NCI-H1417 (cell line): ENCODE measurements around the gene DARS1.

Source experiments
- DNase-seq, 3 experiments: peaks; one replicate each; lab custom pipeline; 2025; lab: John Stamatoyannopoulos, UW

DARS1 gene

DNA sequence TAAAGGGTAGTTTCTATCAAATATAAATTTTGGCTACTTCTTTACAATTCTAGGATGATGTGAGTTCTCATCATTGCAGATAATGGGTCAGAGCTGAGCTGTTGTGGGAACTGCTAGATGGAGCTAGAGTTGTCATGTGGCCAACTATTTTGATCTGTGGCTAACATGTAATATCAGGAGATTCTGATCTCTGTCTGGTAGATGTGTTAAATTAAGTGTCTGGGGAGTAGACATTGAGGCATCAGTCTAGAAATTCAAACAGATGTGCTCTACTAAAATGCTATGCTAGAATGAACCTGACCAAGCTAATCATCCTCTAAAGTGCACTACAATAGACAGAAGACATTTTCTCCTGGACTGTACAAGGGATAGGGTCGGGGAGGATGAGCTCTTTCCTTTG is 30.3 kb upstream of the DARS1 start:
- no peak for DNase-seq

DNA sequence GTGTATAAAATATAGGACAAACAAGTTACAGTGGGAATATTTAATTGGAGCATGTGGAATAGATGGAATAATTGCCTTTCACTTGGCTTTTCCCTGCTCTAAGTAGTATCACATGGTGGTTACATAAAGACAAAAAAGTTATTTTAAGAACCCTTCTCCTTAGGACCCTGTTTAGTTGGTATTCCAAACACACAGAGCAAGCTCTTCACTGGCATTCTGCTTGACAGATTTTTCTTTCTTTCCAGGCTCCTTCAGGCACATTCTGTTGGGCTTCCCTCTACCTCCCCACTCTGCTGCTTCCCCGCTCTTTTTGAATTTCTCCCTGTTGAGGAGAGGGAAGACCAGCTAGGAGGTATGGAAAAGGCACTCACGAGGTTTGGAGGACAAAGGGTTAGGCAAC is 29.0 kb upstream of the DARS1 start:
- no peak for DNase-seq

DNA sequence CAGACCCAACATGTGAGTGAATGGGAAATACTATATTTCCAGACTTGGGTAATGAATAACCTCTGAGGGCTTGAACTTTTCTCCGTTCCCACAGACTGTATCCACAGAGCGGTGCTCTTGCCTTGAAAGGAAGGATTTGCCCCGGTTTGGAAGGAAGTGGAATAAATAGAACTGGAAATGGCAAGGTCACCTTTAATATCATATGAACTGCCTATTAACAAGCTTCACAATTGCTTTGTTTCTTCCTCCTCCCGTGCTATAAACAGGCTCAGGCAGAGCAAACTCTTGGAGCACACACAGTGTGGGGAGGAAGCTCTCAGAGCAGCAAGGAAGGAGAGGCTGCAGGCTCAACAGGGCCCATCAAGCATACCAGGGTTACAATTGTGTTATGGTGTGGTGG is 28.5 kb upstream of the DARS1 start:
- no peak for DNase-seq

- no peak for DNase-seq
Measured at GRCh38 chr2:136013136-136013685, 27.8 kb upstream of the DARS1 start.

DNA sequence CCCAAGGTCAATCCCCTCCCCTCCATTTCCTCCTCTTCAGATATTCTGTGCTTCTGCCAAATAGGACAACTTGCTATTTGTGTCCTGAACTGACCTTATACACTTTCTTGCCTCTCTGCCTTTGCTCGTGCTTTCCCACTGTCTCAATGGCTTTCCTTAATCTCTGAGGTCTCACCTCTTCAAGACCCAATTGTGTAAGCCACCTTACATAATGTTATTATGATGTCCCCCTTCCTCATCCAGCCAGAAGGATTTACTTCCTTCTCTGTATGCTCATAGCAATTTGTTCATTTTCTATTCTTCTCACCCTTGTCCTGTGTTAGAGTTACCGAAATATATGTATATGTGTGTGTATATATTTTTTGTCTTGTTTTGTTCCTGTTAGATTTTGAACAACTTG is 26.9 kb upstream of the DARS1 start:
- no peak for DNase-seq

- DNase-seq: no peak
Measured at GRCh38 chr2:136010126-136010525, 24.7 kb upstream of the DARS1 start.

GRCh38 chr2:136008205-136008865 is 22.9 kb upstream of the DARS1 start:
- DNase-seq: no peak

- no peak for DNase-seq
Measured at GRCh38 chr2:136006658-136007057, 21.2 kb upstream of the DARS1 start.

DNA sequence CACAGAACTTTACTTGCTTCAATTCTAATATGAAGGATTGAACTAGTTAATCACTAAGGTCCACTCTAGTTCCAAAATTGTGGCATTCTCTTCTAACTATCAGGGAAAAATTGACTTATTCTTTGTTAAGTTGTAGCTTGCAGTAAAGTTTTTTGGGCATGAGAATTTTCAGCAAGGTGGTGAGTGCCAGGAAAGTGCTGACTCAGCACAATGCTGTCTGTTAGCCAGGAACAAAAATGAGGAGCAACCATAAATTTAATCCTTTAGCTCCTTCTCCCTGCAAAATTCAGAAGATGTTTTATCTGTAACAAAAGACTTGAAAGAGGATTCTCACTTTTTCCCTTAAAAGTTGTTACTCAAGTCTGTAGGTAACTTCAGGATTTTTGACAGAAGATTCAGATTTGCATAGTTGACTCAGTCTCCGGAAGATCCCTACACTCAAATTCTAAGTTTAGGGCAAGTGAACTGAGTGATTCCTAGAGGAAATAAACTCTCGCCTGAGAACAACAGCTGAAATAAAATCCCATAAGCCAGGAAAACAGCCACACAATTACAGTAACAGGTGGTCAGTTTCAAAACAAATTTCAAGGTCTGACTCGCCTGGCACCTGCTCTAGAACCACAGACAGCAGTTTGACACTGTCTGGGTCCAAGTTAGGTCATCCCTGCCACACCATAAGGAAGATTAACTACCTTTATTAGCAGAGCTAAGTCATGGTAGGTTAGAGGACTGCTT is 20.2 kb upstream of the DARS1 start:
- peak in 2 of 3 experiments; percentile 9 to 31 for DNase-seq

DNA sequence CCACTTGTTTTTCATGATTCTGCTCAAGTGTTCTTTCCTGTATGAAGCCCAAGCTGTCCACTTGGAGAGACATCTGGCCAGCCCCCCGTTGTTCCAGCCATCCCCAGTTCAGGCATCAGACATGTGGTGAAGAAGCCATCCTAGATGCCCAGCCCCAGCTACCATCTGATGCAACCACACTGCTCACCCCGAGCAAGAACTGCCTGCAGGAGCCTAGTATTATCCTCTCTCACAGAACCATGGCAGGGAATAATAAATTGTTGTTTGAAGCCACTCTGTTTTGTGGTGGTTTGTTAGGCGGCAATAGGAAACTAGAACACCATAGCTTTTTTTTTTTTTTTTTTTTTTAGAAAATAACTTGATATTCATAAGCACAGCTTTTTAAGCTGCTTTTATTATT is 19.5 kb upstream of the DARS1 start:
- no peak for DNase-seq

DNA sequence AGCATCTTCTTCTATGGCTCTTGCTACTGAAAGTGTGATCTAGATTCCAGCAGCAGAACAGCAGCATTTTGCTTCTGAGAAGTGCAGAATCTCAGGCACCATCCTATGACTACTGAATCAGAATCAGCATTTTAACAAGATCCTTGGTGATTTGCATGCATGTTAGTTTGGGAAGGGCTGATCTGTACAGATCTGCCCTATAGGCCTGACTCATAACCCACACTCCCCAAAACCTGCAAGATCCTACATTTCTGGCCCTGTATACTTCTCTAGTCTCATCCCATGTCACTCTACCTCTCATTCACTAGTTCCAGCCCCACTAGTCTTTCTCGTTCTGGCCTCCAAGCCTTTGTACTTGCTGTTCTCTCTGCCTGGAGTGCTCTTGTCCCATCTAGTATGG is 15.7 kb upstream of the DARS1 start:
- no peak for DNase-seq

DNA sequence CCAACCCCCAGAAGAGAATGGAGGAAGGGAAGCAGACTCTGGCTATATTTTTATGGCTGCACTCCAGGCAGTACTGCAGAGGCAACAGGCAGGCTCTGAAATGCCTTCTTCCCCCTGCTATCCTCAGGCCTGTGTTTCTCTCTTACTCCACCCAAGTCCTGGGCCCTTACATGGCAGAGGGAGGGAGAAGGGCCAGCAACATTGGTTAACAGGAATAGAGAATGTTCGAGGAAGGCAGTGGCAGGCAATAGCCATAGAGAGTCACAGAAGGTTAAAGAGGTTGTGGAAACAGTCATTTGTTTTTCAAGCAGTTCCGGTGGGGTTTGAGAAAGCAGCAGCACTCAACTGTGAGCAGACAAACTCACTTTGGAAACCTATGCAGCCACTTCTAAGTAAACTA is 15.1 kb upstream of the DARS1 start:
- DNase-seq: no peak

DNA sequence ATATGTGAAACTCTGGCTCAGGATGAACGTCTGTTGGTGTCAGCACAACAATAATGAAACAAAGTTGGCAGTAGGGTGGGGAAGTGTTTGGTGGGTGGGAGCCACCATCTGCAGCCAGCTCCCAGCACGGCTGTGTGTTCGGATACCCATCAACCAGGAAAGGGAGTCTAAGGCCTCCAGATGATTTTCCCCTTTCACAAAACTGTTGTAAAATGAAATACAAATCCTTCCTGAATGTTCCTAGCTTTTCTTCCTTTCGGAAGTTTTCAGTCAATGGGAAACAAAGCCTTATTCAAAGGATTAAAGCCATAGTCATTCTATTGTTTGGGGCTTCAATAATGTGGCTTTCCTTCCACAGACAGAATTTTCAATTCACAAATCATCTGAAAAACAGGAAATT is 14.5 kb upstream of the DARS1 start:
- no peak for DNase-seq

DNA sequence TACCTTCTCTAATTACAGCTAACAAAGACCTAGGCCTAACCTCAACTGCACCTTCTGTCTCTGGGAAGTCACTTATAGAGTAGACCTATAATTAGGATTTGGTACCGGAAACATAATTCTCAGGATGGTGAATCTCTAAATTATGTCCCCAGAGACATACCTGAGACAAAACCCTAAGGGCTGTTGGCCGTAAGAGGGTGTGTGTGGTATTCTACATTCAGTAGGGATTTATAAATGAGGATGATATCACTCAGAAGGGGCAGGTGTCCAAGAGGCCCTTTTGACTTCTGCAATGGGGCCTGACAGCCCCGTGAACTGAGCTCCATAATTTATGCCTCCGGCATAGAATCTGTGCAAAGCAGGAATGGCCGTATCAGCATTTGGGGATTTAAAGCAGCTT is 13.5 kb upstream of the DARS1 start:
- peak in 1 of 3 experiments; percentile 7 for DNase-seq

DNA sequence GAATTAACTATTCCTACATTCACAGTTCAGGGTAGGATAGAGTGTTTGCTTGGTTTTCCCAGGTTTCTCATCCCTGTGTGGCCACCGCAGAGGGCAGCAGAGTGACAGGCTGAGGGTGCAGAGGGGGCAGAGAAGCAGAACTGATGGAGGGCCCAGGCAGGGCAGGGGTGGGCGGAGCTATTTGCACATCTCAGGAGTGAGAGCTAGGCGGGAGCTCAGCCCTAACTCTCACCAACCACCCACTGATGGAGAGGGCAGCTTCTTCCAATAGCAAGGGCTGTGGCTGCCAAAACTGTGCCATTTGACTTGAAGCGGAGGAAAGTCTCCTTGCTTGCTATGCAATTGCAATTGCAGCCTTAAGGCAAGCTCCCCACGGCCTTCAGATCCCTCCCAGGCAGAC is 12.0 kb upstream of the DARS1 start:
- DNase-seq: peak in 2 of 3 experiments; percentile 4 to 44

GRCh38 chr2:135996304-135996703 is 10.9 kb upstream of the DARS1 start:
- no peak for DNase-seq

- DNase-seq: no peak
Measured at GRCh38 chr2:135994281-135994680, 8.9 kb upstream of the DARS1 start.

GRCh38 chr2:135993421-135993820 is 8.0 kb upstream of the DARS1 start:
- no peak for DNase-seq

DNA sequence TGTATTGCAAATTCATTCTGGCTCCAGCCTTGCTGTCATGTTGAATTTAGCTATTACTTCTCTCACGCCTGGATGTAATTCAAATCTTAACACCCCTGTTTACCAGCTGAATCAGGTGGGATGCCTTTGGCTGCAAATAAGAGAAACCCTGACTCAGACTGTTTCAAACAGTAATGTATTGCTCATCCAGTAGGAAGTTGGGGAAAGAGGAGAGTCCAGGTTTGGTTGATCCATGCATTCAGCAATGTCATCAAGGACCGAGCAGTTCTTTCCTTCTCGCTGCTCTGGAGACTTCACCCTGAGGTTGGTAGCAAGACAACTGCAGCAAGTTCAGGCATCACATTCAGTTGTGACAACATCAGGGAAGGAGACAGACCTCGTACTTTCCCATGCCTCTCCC is 6.4 kb upstream of the DARS1 start:
- no peak for DNase-seq

- no peak for DNase-seq
Measured at GRCh38 chr2:135987441-135987840, 2.0 kb upstream of the DARS1 start.

DNA sequence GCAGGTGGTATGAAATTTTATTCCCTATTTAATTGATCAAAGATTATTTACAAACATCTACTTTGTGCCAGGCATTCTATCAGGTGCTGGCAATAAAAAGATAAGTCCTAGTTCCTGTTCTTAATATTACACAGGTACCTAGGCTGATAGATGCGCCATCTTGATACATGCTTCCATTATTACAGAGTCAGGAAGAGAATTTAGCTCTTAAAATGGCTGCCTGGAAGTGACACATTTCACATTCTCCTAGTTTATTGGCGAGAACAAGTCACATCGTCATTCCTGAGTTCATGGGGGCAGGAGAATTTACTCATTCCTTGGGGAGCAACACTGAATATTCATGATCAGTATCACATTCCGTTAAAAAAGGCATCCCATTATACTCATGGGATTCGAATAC is 1.1 kb upstream of the DARS1 start:
- DNase-seq: no peak

DNA sequence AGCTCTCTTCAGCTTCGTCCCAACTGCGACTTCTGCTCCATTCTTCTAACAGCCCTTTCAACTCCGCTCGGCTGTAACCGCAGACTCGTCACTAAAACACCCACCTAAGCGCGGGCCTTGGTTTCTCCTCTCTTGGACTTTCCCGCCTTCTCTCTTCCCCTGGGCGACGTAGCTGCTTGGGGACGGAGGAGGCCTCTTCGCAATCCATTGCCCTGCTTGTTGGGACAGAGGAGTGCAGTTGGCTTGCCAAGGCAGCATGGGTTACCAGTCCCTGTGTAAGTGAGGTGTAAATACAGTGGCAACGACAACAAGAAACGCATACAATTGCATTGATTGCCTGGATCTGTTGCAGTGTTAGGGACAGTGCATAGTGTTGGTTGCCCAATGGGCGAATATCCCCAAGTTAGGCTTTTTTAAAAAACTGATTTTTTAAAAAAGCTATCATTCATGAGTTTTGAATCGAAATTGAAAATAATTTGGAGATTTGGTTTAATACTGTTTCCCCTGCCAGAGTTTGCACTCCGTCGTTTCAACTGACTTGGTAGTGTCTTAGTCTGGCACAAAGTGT is 484 bp upstream of the DARS1 start:
- DNase-seq: no peak
